GM23338 (cell line): ENCODE data around the gene TIMMDC1. TPM values are rescaled to one million over a fixed set of nuclear protein-coding genes. Genes with fewer than 3 reads are reported as not detected.

Source experiments
- ATAC-seq: fragments of 200-7000 bp; cut with Tn5 transposase; 3 replicates; pipeline ENCODE4 v1.9.1; 2020
- DNase-seq: peaks from one replicate; pipeline ENCODE4 v3.0.0-alpha.2; 2015; ENCODE audit warnings: low spot score
- H2AFZ ChIP-seq: fragments of 200-600 bp; sonication (generic); 2 replicates; pipeline ENCODE4 v1.8.0; 2016; ENCODE audit warnings: antibody characterized with exemption, mild to moderate bottlenecking, moderate library complexity
- H3F3A ChIP-seq: fragments of 200-600 bp; sonication (generic); replicated peaks from 2 replicates; pipeline ENCODE4 v1.8.0; 2017; ENCODE audit warnings: antibody characterized with exemption, mixed run types, low read depth
- H3K27ac ChIP-seq: fragments of 200-600 bp; sonication (generic); 2 replicates; pipeline ENCODE4 v1.6.1; 2016; ENCODE audit warnings: low read depth
- H3K27me3 ChIP-seq: fragments of 200-600 bp; sonication (generic); 2 replicates; pipeline ENCODE4 v1.8.0; 2016; ENCODE audit warnings: mild to moderate bottlenecking, mixed run types, moderate library complexity; ENCODE audit not compliant: insufficient read depth
- H3K36me3 ChIP-seq: fragments of 200-600 bp; sonication (generic); 2 replicates; pipeline ENCODE4 v1.8.0; 2016; ENCODE audit warnings: mild to moderate bottlenecking; ENCODE audit not compliant: insufficient read depth
- H3K4me1 ChIP-seq: fragments of 200-600 bp; sonication (generic); 2 replicates; pipeline ENCODE4 v1.8.0; 2016; ENCODE audit warnings: mild to moderate bottlenecking, moderate library complexity; ENCODE audit not compliant: insufficient read depth
- H3K4me2 ChIP-seq: fragments of 200-600 bp; sonication (generic); 2 replicates; pipeline ENCODE4 v1.7.1; 2017; ENCODE audit warnings: mixed run types
- H3K4me3 ChIP-seq: fragments of 200-600 bp; sonication (generic); 2 replicates; pipeline ENCODE4 v1.6.1; 2016; ENCODE audit warnings: mixed run types
- H3K79me2 ChIP-seq: fragments of 200-600 bp; sonication (generic); replicated peaks from 2 replicates; pipeline ENCODE4 v1.8.0; 2017; ENCODE audit warnings: mild to moderate bottlenecking; ENCODE audit not compliant: insufficient read depth
- H3K9me2 ChIP-seq: fragments of 200-600 bp; sonication (generic); 2 replicates; pipeline ENCODE4 v1.8.0; 2017; ENCODE audit not compliant: insufficient read depth
- H4K20me1 ChIP-seq: fragments of 200-600 bp; sonication (generic); replicated peaks from 2 replicates; pipeline ENCODE4 v1.8.0; 2017; ENCODE audit warnings: mild to moderate bottlenecking; ENCODE audit not compliant: insufficient read depth
- H3K27ac Mint-ChIP-seq: 2 replicates; pipeline ENCODE4 v1.8.0; 2020; ENCODE audit warnings: inconsistent platforms, mild to moderate bottlenecking, moderate library complexity, mixed read lengths
- H3K27me3 Mint-ChIP-seq: 3 replicates; pipeline ENCODE4 v1.8.0; 2022; ENCODE audit warnings: low read depth, mild to moderate bottlenecking, moderate library complexity, mixed read lengths, inconsistent platforms; ENCODE audit not compliant: insufficient read depth, poor library complexity
- H3K36me3 Mint-ChIP-seq: 3 replicates; pipeline ENCODE4 v1.8.0; 2021; ENCODE audit warnings: low read depth, mild to moderate bottlenecking, inconsistent platforms, moderate library complexity, mixed read lengths
- H3K4me1 Mint-ChIP-seq: 3 replicates; pipeline ENCODE4 v1.8.0; 2020; ENCODE audit warnings: mild to moderate bottlenecking, inconsistent platforms, mixed read lengths
- H3K4me3 Mint-ChIP-seq: 3 replicates; pipeline ENCODE4 v1.8.0; 2021; ENCODE audit warnings: moderate library complexity, mild to moderate bottlenecking, inconsistent platforms, mixed read lengths
- H3K9me3 Mint-ChIP-seq: 3 replicates; pipeline ENCODE4 v1.8.0; 2020; ENCODE audit warnings: moderate library complexity, mild to moderate bottlenecking, inconsistent platforms, mixed read lengths
- EZH2 ChIP-seq: fragments of 200-600 bp; sonication (generic); IDR thresholded peaks from one replicate; pipeline ENCODE4 v1.8.0; 2017; ENCODE audit warnings: antibody characterized with exemption, mild to moderate bottlenecking, low read depth; ENCODE audit not compliant: unreplicated experiment
- EZH2phosphoT487 ChIP-seq: fragments of 200-600 bp; sonication (generic); IDR thresholded peaks from one replicate; pipeline ENCODE4 v1.8.1; 2018; ENCODE audit warnings: antibody characterized with exemption; ENCODE audit not compliant: unreplicated experiment
- JUNB ChIP-seq: IDR thresholded peaks from one replicate; pipeline ENCODE4 v1.6.1; 2016; ENCODE audit warnings: antibody characterized with exemption; ENCODE audit not compliant: unreplicated experiment
- NANOG ChIP-seq: IDR thresholded peaks from 2 replicates; pipeline ENCODE4 v1.6.1; 2016; ENCODE audit warnings: antibody characterized with exemption, borderline replicate concordance
- POLR2AphosphoS5 ChIP-seq: IDR thresholded peaks from 2 replicates; pipeline ENCODE4 v1.6.1; 2016; ENCODE audit warnings: antibody characterized with exemption, low read depth
- REST ChIP-seq: IDR thresholded peaks from one replicate; pipeline ENCODE4 v1.6.1; 2018; ENCODE audit warnings: antibody characterized with exemption; ENCODE audit not compliant: unreplicated experiment
- ZNF114 ChIP-seq: fragments of 250-450 bp; sonication (Bioruptor Pico); IDR thresholded peaks from 2 replicates; pipeline ENCODE4 v1.5.0; 2020; ENCODE audit warnings: mild to moderate bottlenecking, moderate library complexity
- ZNF331 ChIP-seq: fragments of 250-450 bp; sonication (Bioruptor Pico); IDR thresholded peaks from 2 replicates; pipeline ENCODE4 v1.5.0; 2020; ENCODE audit warnings: low read depth, mild to moderate bottlenecking, moderate library complexity
- polyA plus RNA-seq: library from polyadenylated mRNA; unstranded; fragments of >200 nt; fragmentation: Nextera tagmentation; extraction: Ambion mirVana; gene quantifications from 2 replicates; pipeline ENCODE4 v1.2.1, GENCODE V29; 2016
- total RNA-seq: library from RNA; depleted of rRNA; stranded (reverse); fragments of >200 nt; shearing (Covaris generic); gene quantifications from 2 replicates; pipeline ENCODE4 v1.2.3, GENCODE V29; 2014
- TF ChIP-seq, protein P1 (sequence below): fragments of 250-450 bp; sonication (Bioruptor Pico); IDR thresholded peaks from 2 replicates; pipeline ENCODE4 v1.5.0; 2020; ENCODE audit warnings: mild to moderate bottlenecking, moderate library complexity
- TF ChIP-seq, protein P2 (sequence below), 2 experiments: fragments of 200-600 bp in 1 of 2; sonication (generic) in 1 of 2; conservative IDR thresholded peaks; 2 replicates each; pipeline versions ENCODE4 v1.5.1 to v1.6.1; 2016 to 2017; ENCODE audit warnings: antibody characterized with exemption in 2 of 2, low read depth in 2 of 2, mild to moderate bottlenecking in 2 of 2, moderate library complexity in 1 of 2

The TIMMDC1 gene
- total and polyA plus RNA-seq, 2 experiments from 2014 or later: 62.2 to 105 TPM

DNA sequence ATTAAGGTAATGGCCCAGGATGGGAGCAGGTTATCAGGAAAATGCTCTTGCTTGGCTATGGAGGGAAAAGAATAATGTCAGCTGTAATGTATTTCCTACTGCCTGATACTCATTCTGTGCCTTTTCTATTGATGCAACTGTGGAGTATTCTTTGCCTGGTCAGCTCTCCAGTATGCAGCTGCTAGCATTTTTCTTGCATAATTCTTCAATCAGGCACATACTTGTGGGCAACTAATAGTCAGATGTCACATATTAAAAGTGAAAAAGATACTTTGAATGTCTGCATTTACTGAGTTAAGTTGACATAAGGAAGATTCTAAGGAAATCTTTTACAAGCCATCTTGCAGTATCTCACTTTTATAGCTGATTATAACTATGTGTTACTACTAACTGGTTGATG, 31.5 kb downstream of the TIMMDC1 start (continued):
- TF ChIP-seq REST (no peak), POLR2AphosphoS5 (no peak), EZH2phosphoT487 (no peak)

- Histone ChIP-seq H4K20me1 (no peaks in the 10 kb centered on the region), H3F3A (0 out of 2 replicates have a peak, but pooled peaks cover 2% of the 10 kb centered on the region), H2AFZ (peak overlapping the region; percentile 90), H3K4me3 (no peak overlapping the region), H3K4me1 (peaks cover 6% of the 10 kb centered on the region; the same call in 1 of the 2 replicates), H3K27ac (no peak overlapping the region), H3K4me2 (no peak overlapping the region), H3K79me2 (no peaks in the 10 kb centered on the region), H3K36me3 (no peaks in the 10 kb centered on the region), H3K9me2 (peaks cover 9% of the 10 kb centered on the region), H3K27me3 (no peaks in the 10 kb centered on the region)
- no peak overlapping the region for H3K27ac Mint-ChIP-seq
- no peak for ATAC-seq
- H3K4me3 Mint-ChIP-seq: no peak overlapping the region
- peaks cover 2% of the 10 kb centered on the region for H3K27me3 Mint-ChIP-seq
- DNase-seq: no peak
- H3K36me3 Mint-ChIP-seq: peaks cover 1% of the 10 kb centered on the region; the same call in 1 of the 3 replicates
- peaks cover 5% of the 10 kb centered on the region for H3K4me1 Mint-ChIP-seq
- H3K9me3 Mint-ChIP-seq: no peaks in the 10 kb centered on the region
- no peak for TF ChIP-seq EZH2phosphoT487
- TF ChIP-seq, protein P1, sequence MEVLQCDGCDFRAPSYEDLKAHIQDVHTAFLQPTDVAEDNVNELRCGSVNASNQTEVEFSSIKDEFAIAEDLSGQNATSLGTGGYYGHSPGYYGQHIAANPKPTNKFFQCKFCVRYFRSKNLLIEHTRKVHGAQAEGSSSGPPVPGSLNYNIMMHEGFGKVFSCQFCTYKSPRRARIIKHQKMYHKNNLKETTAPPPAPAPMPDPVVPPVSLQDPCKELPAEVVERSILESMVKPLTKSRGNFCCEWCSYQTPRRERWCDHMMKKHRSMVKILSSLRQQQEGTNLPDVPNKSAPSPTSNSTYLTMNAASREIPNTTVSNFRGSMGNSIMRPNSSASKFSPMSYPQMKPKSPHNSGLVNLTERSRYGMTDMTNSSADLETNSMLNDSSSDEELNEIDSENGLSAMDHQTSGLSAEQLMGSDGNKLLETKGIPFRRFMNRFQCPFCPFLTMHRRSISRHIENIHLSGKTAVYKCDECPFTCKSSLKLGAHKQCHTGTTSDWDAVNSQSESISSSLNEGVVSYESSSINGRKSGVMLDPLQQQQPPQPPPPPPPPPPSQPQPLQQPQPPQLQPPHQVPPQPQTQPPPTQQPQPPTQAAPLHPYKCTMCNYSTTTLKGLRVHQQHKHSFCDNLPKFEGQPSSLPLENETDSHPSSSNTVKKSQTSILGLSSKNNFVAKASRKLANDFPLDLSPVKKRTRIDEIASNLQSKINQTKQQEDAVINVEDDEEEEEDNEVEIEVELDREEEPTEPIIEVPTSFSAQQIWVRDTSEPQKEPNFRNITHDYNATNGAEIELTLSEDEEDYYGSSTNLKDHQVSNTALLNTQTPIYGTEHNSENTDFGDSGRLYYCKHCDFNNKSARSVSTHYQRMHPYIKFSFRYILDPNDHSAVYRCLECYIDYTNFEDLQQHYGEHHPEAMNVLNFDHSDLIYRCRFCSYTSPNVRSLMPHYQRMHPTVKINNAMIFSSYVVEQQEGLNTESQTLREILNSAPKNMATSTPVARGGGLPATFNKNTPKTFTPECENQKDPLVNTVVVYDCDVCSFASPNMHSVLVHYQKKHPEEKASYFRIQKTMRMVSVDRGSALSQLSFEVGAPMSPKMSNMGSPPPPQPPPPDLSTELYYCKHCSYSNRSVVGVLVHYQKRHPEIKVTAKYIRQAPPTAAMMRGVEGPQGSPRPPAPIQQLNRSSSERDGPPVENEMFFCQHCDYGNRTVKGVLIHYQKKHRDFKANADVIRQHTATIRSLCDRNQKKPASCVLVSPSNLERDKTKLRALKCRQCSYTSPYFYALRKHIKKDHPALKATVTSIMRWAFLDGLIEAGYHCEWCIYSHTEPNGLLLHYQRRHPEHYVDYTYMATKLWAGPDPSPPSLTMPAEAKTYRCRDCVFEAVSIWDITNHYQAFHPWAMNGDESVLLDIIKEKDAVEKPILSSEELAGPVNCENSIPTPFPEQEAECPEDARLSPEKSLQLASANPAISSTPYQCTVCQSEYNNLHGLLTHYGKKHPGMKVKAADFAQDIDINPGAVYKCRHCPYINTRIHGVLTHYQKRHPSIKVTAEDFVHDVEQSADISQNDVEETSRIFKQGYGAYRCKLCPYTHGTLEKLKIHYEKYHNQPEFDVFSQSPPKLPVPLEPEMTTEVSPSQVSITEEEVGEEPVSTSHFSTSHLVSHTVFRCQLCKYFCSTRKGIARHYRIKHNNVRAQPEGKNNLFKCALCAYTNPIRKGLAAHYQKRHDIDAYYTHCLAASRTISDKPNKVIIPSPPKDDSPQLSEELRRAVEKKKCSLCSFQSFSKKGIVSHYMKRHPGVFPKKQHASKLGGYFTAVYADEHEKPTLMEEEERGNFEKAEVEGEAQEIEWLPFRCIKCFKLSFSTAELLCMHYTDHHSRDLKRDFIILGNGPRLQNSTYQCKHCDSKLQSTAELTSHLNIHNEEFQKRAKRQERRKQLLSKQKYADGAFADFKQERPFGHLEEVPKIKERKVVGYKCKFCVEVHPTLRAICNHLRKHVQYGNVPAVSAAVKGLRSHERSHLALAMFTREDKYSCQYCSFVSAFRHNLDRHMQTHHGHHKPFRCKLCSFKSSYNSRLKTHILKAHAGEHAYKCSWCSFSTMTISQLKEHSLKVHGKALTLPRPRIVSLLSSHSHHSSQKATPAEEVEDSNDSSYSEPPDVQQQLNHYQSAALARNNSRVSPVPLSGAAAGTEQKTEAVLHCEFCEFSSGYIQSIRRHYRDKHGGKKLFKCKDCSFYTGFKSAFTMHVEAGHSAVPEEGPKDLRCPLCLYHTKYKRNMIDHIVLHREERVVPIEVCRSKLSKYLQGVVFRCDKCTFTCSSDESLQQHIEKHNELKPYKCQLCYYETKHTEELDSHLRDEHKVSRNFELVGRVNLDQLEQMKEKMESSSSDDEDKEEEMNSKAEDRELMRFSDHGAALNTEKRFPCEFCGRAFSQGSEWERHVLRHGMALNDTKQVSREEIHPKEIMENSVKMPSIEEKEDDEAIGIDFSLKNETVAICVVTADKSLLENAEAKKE: no peak
- TF ChIP-seq EZH2: no peak
- TF ChIP-seq ZNF114 (CRISPR knock-in tag): no peak
- TF ChIP-seq, protein P2, sequence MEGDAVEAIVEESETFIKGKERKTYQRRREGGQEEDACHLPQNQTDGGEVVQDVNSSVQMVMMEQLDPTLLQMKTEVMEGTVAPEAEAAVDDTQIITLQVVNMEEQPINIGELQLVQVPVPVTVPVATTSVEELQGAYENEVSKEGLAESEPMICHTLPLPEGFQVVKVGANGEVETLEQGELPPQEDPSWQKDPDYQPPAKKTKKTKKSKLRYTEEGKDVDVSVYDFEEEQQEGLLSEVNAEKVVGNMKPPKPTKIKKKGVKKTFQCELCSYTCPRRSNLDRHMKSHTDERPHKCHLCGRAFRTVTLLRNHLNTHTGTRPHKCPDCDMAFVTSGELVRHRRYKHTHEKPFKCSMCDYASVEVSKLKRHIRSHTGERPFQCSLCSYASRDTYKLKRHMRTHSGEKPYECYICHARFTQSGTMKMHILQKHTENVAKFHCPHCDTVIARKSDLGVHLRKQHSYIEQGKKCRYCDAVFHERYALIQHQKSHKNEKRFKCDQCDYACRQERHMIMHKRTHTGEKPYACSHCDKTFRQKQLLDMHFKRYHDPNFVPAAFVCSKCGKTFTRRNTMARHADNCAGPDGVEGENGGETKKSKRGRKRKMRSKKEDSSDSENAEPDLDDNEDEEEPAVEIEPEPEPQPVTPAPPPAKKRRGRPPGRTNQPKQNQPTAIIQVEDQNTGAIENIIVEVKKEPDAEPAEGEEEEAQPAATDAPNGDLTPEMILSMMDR (conservative IDR thresholded peaks at IDR 0.05; ENCODE audit: low read depth in 2 of 2): no peak
- no peak for TF ChIP-seq REST
- TF ChIP-seq JUNB: no peak
- no peak for TF ChIP-seq ZNF331 (CRISPR knock-in tag)
- no peak for TF ChIP-seq NANOG
Observed at GRCh38 chr3:119530456-119530855, 32.1 kb downstream of the TIMMDC1 start.
